HG02588 (cell line): Measurements from ENCODE around the gene TNP2.

Experiments used
- ATAC-seq: cut with Tn5 transposase; IDR thresholded peaks from one replicate; pipeline ENCODE4 v1.9.1; 2021; ENCODE audit warnings: mild to moderate bottlenecking, moderate library complexity; ENCODE audit not compliant: unreplicated experiment

Gene TNP2

GRCh38 chr16:11258553-11259492 is 10.3 kb downstream of the TNP2 start:
- ATAC-seq: no peak

GRCh38 chr16:11257131-11257938 is 11.8 kb downstream of the TNP2 start:
- ATAC-seq: no peak

- no peak for ATAC-seq
These were observed 12.4 kb downstream of the TNP2 start for GRCh38 chr16:11256661-11257130.

- peak; percentile 52 for ATAC-seq
These were observed 13.1 kb downstream of the TNP2 start, which contains the start of gene SOCS1 for GRCh38 chr16:11255737-11256660. Gene SOCS1 (minus strand): TSS chr16:11256204. CDS start chr16:11255478, 726 bp downstream.

- ATAC-seq: peak; percentile 2
These were observed 14.0 kb downstream of the TNP2 start for GRCh38 chr16:11254913-11255736.

- ATAC-seq: no peak
These were observed 14.9 kb downstream of the TNP2 start for GRCh38 chr16:11253995-11254912.

- ATAC-seq: no peak
These were observed 15.8 kb downstream of the TNP2 start for GRCh38 chr16:11253009-11253994.

GRCh38 chr16:11252482-11252931 is 16.6 kb downstream of the TNP2 start:
- no peak for ATAC-seq

GRCh38 chr16:11251525-11252481 is 17.3 kb downstream of the TNP2 start:
- no peak for ATAC-seq

- no peak for ATAC-seq
These were observed 18.2 kb downstream of the TNP2 start for GRCh38 chr16:11250786-11251524.

GRCh38 chr16:11250091-11250785 is 18.9 kb downstream of the TNP2 start:
- no peak for ATAC-seq

GRCh38 chr16:11249233-11250061 is 19.7 kb downstream of the TNP2 start:
- ATAC-seq: no peak

GRCh38 chr16:11248133-11248532 is 21.0 kb downstream of the TNP2 start:
- no peak for ATAC-seq

GRCh38 chr16:11245988-11246387 is 23.1 kb downstream of the TNP2 start:
- ATAC-seq: no peak
